T-helper 1 cell (primary cell): ENCODE measurements around the gene SCART1.
"Not testable (repeated sequence)": the region's sequence is repeated elsewhere in the genome, so short reads cannot be mapped to it uniquely, and the experiment has no call there.

Source experiments
- DNase-seq, 5 donors: peaks; one replicate each; pipeline ENCODE4 v3.0.0-alpha.2; 2012 to 2020

Gene SCART1

DNA sequence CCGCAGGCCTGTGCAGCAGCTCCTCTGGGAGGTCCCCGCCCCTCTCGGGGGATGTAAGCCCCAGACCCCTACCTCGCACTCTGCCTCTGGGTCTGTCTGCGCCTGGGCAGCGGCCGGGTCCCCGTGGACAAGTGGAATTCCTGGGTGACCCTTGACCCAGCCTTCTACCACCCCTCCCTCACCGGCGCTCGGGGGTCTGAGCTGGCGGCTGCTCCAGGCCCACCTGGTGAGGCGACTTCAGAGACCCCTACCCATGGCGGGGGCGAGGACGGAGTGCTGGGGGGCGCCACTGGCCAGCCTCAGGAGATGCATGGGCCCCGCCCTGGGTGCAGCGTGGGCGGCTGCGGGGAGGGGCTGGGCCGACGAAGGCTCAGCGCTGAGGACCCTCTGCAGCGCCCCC lies 21.0 kb upstream of the SCART1 start:
- not testable (repeated sequence) for DNase-seq

DNA sequence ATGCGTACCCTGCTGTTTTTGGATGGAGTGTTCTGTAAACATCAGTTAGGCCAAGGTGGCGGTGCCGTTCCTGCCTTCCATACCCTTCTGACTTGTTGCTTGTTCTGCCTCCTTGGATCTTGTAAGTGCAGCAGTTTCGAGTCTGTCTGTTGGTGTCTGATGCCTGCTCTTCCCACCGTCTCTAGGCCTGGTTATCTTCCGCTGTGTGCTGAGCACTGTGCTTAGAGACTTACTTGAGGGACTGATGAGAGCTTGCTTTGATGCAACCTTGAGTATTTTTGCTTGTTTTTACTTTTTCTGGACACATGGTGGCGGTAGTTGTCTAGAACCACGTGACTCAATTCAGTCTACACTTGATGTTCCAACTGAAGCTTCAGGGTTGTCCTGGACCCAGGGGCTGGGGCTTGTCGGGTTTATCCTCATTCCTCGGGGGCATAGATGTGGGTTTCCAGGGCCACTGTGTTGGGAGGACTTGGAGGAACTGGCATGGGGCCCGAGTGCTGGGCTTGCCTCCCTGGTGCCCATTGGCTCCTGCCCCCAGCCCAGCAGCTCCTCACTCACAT lies 15.0 kb upstream of the SCART1 start:
- peak in 1 of 5 donors; percentile 49 for DNase-seq

DNA sequence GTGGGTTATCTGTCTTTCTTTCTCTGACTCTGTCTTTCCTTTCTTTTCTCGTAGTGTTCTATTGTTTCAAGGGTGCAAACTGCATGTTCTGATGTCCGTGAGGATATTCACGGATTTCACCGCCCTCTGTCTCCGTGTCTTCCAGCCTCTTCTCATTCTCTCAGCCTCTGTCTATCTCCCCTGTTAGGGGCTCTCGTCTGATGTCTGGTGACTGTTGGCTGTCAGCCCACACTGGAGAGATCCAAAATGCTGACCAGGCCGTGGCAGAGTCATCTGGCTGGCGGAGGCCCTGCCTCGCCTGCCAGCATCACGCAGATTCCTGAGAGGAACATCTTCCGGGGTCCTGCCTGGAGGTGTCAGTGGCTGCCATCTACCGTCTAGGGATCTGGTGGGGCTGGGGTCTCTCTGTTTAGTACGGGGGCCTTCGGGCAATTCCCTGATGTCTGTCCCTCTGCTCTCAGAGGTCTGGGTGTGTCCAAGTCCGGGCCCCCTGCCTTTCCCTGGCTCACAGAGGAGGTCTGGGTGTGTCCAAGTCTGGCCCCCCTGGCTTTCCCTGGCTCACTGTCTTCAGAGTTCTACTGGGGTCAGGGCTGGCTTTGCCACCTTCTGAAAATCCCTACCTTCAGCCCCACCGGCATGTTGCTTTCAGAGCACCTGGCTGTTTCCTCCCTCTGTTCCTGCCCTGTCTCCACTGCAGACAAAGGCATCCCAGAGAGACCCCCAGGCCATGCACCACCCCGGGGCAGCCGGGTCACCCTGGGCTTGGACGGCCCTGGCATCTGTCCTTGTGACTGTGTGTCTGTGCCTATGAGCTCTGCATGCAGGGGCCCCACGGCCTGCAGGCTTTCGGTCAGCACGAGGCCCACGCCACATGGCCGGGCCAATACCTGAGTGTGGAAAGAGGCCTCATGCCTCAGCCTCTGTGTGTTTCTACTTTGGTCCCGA lies 14.0 kb upstream of the SCART1 start:
- no peak for DNase-seq

DNA sequence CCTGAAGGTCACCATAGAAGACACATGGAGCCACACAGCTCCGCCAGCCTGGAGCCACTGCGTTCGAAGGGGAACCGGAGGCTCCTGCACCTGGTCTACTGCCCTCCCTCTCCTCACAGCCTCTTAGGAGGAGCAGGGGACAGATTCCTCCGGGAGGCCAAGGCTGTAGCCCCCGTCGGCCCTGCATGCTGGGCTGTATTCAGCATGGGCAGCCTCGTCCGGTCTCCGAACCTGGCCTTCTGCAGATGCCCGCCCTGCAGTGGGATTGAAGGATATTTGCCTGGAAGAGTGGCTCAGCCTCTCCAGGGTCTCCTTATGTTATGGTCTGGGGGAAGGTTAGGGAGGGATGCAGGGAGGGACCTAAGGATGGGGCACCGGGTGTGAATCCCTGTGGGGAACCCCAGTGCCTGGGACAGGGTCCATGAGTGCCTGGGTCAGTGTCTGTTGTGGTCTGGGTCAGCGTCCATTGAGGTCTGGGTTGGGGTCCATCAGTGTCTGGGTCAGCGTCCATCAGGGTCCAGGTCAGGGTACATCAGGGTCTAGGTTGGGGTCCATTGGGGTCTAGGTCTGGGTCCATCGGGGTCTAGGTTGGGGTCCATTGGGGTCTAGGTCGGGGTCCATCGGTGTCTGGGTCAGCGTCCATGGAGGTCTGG lies 13.0 kb upstream of the SCART1 start:
- DNase-seq, result no peak

DNA sequence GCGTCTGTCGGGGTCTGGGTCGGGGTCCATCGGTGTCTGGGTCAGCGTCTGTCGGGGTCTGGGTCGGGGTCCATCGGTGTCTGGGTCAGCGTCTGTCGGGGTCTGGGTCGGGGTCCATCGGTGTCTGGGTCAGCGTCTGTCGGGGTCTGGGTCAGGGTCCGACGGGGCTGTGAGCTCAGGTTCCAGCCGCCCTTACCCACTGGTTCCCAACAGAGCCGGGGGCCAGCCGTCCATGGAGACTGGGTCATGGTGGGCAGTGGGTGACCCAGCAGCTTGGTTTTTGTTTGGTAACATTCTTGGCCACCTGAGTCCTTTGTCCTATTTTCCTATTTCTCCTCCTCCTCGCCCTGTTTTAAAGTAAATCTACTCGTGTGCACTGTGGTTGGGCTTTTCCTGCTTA lies 12.4 kb upstream of the SCART1 start:
- DNase-seq, result not testable (repeated sequence)

DNA sequence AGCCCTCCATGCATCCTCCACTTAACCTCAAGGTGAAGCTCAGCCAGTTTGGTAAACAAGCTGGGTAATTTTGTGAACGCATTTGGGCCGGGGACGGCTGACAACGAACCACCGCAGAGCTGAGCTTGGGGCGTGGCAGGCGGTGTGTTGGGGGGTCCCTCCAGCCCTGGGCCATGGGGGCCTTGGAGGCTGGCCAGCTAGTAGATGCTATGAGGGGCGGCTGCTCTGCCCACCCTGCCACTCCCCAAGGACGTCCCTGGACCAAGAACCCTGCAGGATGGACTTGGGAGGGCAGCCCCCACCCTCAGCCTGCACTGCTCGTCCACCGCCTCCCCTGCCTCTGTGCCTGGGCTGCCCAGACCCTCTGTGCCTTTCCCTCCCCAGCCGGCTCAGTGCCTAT lies 12.0 kb upstream of the SCART1 start:
- no peak for DNase-seq

DNA sequence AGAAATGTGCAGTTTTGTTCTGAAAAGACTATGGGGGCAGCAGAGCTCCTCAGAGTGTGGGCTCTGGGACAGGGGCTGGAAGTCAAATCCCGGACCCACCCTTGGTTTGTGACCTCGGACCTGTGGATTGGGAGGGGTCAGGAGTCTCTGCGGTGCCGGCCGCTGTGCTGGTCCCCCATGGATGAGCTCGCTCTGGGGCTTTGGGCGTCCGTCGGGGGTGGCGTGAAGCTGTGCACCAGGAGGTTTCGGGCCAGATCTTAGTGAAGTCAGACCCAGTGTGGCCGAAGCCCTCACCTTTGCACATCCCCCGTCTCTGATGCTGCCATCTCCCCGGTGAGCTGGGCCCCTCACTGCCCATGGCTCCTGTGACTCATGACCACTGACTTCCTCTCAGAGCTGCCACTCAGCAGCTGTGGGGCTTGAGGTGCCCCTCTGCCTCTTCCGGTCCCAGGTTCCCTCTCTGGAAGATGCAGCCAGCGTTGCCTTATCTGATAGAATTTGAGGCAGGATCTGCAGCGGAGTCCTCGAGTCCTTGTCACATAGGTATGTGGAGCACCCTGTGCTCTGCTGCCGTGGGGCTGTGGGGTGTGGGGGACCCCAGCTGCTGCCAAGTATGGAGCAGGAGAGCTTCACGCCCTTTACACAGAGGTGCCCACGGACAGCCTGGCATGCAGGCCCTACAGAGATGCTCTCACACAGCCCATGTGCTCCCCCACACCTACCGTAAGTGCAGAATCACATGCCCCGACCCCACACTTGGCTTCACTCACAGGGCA lies 11.4 kb upstream of the SCART1 start:
- DNase-seq, result peak in 1 of 5 donors; percentile 47

DNA sequence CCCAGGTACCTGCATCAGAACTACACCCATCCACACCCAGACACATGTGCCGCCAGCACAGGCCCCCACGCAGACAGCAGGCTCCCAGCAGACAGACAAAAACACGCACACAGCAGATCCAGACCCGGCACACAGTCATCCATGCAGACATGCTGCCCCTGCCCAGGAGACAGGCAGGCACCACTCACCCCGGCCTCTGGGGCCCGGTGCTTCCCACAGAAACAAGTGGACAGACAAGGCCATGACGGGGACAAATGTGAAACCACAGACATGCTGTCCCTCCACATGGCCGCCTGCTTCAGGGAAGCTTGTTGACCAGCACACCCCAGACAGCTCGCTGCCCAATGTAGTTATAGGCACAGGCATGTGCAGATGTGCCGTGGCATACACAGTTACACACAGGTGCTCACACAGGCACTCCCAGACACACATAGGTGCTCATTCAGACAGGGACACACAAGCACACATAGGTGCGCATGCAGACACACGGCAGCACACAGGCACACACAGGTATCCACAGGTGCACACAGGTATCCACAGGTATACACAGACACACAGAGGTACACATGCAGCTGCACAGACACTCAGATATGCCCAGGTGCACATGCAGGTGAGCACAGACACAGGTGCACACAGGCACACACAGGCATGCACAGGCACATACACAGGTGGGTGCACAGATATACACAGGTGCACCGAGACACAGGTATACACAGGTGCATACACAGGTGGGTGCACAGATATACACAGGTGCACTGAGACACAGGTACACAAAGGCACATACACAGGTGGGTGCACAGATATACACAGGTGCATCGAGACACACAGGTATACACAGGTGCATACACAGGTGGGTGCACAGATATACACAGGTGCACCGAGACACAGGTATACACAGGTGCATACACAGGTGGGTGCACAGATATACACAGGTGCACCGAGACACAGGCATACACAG lies 10.5 kb upstream of the SCART1 start:
- DNase-seq, result no peak

DNA sequence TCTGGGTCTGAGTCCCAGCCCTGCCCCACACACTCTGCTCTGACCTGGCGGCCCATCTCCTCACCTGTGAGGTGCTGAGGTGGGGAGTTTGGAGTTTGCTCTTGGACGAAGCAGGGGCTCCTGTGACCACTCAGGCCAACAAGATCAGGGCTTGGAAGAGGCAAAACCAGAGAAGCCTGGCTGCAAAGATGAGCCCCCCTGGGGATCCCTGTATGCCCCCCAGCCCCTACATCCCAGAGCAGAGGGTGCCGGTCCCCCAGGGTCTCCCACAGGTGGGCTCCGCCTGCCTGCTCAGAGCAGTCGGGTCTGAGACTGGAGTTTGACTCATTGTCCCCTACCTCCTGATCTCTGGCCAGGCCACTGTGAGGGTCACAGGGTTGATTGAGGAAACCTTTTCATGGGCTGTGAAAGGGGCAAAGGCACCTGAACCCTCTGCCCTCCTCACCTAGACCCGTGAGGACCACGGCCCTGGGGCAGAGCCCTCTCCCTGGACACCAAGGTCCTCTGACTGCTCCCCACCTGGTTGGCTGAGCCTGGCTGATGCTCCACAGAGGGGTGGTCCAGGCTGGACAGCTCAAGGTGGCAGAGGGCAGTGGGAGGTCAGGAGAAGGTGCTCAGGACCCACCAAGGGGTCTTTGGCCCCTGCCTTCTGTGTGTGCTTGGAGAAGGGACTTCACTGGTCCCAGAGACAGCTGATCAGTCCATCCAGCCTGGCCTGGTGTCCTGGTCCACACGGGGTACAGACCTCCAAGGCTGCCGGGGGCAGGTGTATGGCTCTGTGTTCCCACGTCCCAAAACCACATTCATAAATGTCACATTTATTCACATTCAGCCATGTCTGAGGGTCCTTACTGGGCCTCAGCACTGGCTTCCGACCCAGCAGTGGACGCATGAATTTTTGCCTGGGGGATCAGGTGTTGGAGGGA lies 9.1 kb upstream of the SCART1 start:
- no peak for DNase-seq

DNA sequence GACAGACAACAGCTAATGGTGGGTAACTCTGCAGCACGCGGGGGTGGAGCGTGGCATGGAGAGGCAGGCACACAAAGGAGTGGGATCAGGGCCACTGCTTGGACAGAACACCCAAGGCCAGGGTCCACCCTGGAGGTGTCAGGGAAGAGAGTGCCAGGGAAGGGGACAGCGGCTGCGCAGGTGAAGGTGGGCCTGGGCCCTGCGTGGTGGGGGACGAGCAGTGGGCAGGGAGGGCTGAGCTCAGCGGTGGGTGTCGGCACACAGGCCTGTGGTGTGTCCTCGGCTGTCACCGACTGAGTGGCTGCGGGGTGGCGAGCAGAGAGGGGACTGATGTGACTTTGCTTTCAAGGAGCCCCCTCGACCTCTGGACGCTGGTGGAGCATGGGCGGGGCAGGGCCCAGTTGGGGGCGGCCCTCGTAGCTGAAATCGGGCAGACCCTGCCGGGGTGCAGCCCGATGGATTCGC lies 8.4 kb upstream of the SCART1 start:
- no peak for DNase-seq

DNA sequence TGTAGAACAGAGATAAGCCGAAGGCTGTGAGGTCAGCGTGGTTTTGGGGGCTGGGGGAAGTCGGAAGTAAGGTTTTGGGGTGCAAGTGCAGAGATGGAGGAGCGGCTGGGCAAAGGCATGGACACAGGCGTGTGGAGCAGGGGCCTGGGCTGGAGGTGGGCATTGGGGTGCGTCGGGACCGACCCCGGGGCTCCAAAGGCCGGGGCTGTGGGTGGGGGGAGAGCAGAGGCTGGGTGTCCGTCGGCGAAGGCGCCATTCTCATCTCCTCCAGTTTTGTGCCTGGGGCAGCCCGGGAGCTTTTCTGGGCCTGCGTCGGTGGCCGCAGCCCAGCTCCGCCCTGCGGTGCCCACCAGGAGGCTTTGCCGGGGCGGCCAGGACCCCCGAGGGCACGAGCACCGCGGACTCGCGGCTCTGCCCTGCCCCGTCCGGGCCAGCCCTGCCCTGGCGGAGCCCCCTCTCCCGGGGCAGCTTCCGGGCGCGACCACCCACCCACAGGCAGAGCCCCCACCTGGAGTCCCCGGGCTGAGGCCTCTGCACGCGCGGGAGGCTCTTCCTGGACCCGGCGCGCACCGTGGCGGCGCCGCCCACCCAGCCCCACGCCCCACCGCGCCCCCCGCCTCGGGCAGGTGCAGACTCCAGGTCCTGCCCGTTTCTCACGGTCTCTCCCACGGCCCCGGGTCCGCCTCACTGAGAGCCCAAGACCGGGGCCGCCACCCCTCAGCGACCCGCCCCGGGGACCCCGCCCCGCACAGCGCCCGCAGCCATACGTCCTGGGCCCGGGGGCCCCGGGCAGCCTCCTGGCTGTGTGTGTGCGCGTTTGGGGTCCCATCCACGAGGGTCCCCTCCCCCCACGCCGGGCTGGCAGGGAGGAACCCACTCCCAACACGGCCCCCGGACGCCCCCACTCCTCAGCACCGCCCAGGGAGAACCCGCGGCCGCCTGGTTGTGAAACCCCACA lies 7.7 kb upstream of the SCART1 start:
- no peak for DNase-seq

DNA sequence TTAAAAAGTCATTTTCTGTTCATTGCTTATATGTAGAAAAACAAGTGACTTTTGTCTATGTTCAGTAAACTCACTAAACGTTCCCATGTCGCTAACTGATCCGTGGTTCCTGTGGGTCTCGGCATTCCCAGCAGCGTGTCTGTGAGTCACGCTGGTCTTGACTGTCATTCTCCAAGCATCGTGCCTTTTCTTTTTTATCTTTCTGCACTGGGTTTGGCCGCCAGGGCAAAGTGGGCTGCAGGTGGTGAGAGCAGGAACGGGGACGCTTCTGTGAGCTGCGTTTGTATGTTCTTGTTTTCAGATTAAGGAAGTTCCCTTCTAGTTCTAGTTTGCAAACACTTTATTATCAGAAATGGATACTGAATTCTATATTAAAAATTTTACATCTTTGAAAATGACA lies 6.8 kb upstream of the SCART1 start:
- DNase-seq, result no peak

DNA sequence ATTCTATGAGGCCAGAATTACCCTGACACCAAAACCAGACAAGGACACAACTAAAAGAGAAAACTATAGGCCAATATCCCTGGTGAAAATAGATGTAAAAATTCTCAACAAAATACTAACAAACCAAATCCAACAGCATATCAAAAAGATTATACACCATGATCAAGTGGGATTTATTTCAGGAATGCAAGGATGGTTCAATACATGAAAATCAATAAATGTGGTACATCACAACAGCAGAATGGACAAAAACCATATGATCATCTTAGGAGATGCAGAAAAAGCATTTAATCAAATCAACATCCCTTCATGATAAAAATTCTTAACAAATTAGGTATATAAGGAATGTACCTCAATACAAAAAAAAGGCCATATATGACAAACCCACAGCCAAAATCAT lies 5.6 kb upstream of the SCART1 start:
- DNase-seq, result no peak

DNA sequence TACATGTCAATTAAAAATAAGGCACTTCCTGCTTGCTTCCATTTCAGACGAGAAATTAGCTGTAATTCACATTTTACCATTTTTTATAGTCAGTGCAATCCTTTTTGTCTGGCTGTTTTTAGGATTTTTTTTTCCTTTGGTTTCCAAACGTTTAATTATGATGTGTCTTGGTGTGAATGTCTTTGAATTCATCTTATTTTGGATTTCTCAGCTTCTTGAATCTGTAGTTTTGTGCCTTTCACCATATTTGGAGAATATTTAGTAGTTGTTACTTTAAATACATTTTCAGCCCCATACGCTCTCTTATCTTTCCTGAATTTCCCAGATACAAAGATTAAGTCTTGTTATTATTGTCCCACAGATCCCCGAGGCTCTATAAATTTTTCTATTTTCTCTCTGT lies 2.4 kb upstream of the SCART1 start:
- no peak for DNase-seq

DNA sequence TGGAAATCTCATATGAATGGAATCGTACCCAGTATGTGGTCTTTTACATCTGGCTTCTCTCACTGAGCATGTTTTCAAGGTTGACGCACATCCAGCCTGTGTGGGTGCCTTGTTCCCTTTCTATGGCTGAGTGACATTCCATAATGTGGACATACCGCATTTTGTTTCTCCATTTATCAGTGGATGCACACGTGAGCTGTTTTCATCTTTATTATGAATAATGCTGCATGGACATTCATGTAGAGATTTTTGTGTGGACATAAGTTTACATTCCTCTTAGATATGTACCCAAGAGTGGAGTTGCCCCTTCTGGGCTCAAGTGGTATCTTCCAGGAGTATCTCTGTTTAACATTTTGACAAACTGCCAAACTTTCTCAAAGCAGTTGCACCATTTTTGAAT lies 1.3 kb upstream of the SCART1 start:
- no peak for DNase-seq

DNA sequence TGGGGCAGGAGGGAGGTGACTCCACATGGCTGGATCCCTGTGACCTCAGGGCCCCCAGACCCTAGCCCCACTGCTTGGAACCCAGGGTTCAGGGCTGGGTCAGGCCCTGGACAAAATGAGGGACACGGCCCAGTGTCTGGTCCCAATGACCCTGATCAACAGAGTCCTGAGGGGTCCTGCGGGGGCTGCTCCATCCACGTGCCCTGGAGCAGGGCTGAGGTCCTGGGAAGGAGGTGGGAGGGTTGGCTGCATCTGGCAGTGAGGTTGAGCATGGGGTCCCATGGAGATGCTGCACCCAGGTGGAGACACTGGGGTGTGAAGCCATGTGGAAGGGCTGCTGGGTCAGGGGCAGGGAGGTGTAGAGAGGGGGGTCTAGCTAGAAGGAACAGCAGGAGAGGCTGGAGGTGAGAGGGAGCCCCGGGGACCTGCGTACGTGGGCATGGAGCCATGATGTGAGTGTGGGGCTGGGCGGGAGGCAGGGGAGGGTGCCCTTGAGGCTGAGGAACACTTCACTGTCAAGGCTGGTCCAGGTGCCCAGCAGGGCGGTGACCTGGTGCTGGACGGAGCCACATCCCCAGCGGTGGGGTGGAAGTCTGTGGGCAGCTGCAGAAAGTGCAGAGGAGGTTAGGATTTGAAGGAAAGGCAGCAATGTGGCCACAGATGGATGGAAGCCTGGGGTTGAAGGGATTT lies 604 bp downstream of the SCART1 start:
- DNase-seq, result no peak

DNA sequence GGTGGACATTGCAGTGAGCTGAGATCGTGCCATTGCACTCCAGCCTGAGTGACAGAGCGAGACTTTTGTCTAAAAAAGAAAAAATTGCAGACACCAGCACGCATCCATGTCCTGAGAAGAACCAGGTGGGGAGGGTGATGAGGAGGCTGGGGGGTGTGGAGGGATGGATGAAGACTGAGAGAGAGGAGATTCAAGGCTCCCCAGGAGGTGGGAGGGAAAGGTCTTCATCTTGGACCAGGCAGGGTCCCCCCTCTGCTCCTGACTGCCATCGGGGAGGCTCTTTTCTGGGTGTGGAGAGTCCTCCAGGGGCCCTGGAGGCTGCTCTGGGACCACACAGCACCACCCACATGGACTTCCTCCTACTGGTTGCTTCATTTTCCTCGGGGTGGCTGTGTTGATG lies 1.5 kb downstream of the SCART1 start:
- DNase-seq, result no peak

DNA sequence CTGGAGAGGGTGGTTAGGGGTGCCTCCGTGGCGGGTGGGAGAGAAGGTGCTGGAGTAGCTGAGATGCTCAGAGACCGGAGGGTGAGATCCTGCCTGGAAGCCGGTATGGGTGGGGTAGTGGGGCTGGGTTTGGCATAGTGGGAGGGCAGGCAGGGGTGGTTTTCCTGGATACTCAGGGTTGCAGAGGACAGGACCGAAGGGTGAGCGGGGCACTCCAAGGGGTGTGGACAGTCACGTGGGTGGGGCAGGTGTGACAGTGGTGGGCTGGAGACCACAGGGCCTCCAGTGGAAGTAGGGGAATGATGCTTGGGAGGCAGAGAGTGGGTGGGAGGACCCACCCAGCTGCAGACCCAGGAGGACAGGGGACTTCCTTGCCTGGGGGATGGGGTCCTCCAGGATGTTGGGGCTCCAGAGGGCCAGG lies 1.9 kb downstream of the SCART1 start:
- no peak for DNase-seq
